ENCODE data around the gene CEP290. TPM values are rescaled to one million over a fixed set of nuclear protein-coding genes. Genes with fewer than 3 reads are reported as not detected.
A peak's percentile ranks its signal among the peaks of the same experiment; 100 is the strongest.
"Not testable (repeated sequence)": the region's sequence is repeated elsewhere in the genome, so short reads cannot be mapped to it uniquely, and the experiment has no call there.

Gene CEP290
- total and polyA plus RNA-seq, 7 experiments from 2014 or later, result 4.4 to 29.5 (median 15.1) TPM

- H3K4me3 Mint-ChIP-seq, result peak overlapping the region; percentile 92 to 99 (median 96)
- peaks cover 0 to 3% (median 0%) of the 10 kb centered on the region in 11 donors for H3K9me3 Mint-ChIP-seq
- H3K36me3 ChIP-seq (ENCODE audit: control insufficient read depth in 2 of 3, insufficient read depth in 3 of 3, low read length in 3 of 3), result peaks cover 0 to 4% (median 0%) of the 10 kb centered on the region in 3 experiments
- peak overlapping the region in 8 of 9 donors; percentile 34 to 98 (median 80) for H3K27ac Mint-ChIP-seq
- H3K27me3 Mint-ChIP-seq, result no peaks in the 10 kb centered on the region
- ChIA-PET POLR2A (interaction anchor here (0.6 to 2.7 kb wide), 2 partner anchors 106 to 1252 kb away, joined by 3 to 14 read pairs; partner anchors contain the start of genes CEP290 and TMTC3), CTCF (no interaction called here)
- ATAC-seq (no peak), DNase-seq (no peak)
- intact Hi-C loops (cut with micrococcal nuclease), result no loop called here
- H3K4me1 Mint-ChIP-seq, result peaks cover 22 to 73% (median 57%) of the 10 kb centered on the region in 7 donors
- H3K4me1 ChIP-seq (ENCODE audit: control insufficient read depth in 2 of 2, insufficient read depth in 2 of 2, low read length in 2 of 2), result peaks cover 14 to 19% of the 10 kb centered on the region in 2 donors
- no peak overlapping the region for H3K27ac ChIP-seq (ENCODE audit: low read depth, low read length)
- no peaks in the 10 kb centered on the region for H3K9me3 ChIP-seq (ENCODE audit: control insufficient read depth in 2 of 3, low read length in 3 of 3)
- H3K4me3 ChIP-seq (ENCODE audit: low read length), result peak overlapping the region; percentile 89
- no peaks in the 10 kb centered on the region for H3K27me3 ChIP-seq (ENCODE audit: control insufficient read depth in 2 of 2, insufficient read depth in 2 of 2, low read length in 2 of 2)
- peaks cover 0 to 9% (median 0%) of the 10 kb centered on the region in 5 donors for H3K36me3 Mint-ChIP-seq
Measured at GRCh38 chr12:88036353-88036965, 105.4 kb downstream of the CEP290 start.

DNA sequence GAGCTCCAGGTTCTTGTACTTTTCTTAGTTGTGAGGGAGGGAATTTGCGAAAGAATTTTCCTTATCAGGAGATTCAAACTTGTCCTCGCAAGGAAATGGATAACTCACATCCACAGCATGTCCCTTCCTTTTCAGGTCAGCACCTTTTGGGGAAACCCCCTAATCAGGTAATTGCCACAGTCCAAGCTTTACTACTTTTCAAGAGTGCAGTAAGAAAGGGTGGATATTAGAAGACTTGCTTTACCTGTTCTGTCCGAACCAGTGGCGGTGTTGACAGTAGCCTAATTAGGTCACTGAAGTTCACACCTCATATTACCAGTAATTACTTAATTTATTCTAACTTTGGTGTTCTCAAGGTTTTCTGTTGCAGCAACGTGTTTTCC, 106.0 kb downstream of the CEP290 start:
- H3K27ac ChIP-seq (ENCODE audit: low read depth, low read length), result peak overlapping the region; percentile 81
- ChIA-PET POLR2A (interaction anchor here (0.6 to 2.7 kb wide), 2 partner anchors 106 to 1253 kb away, joined by 3 to 14 read pairs; partner anchors contain the start of genes CEP290 and TMTC3), CTCF (no interaction called here)
- no peaks in the 10 kb centered on the region for H3K27me3 ChIP-seq (ENCODE audit: control insufficient read depth in 2 of 2, insufficient read depth in 2 of 2, low read length in 2 of 2)
- ATAC-seq (no peak), DNase-seq (peak in 1 of 9 donors; percentile 6)
- Mint-ChIP-seq H3K36me3 (peaks cover 0 to 6% (median 0%) of the 10 kb centered on the region in 5 donors), H3K4me3 (peak overlapping the region; percentile 92 to 99 (median 96)), H3K27me3 (no peaks in the 10 kb centered on the region), H3K27ac (peak overlapping the region; percentile 34 to 98 (median 92)), H3K4me1 (peaks cover 22 to 69% (median 54%) of the 10 kb centered on the region in 7 donors), H3K9me3 (peaks cover 0 to 3% (median 0%) of the 10 kb centered on the region in 11 donors)
- H3K4me3 ChIP-seq (ENCODE audit: low read length), result peak overlapping the region; percentile 89
- peaks cover 0 to 4% (median 0%) of the 10 kb centered on the region in 3 experiments for H3K36me3 ChIP-seq (ENCODE audit: control insufficient read depth in 2 of 3, insufficient read depth in 3 of 3, low read length in 3 of 3)
- no peaks in the 10 kb centered on the region for H3K9me3 ChIP-seq (ENCODE audit: control insufficient read depth in 2 of 3, low read length in 3 of 3)
- H3K4me1 ChIP-seq (ENCODE audit: control insufficient read depth in 2 of 2, insufficient read depth in 2 of 2, low read length in 2 of 2), result peaks cover 14 to 19% of the 10 kb centered on the region in 2 donors
- intact Hi-C loops (cut with micrococcal nuclease), result loop anchor here (1.0 kb wide), 3 partner anchors 106 to 1673 kb away; partner anchors contain the start of genes CEP290 (in 2 of the 2), POC1B (in 2 of the 2) and TMTC3 (in 2 of the 2)

- CTCF ChIA-PET, result interaction anchor here (0.7 kb wide), 2 partner anchors 1251 to 1697 kb away, joined by 3 to 5 read pairs; no protein-coding TSS in a partner anchor
Measured at GRCh38 chr12:88035271-88035906, 106.5 kb downstream of the CEP290 start.

GRCh38 chr12:88031161-88031560, 110.7 kb downstream of the CEP290 start:
- H3K36me3 ChIP-seq (ENCODE audit: control insufficient read depth in 2 of 3, insufficient read depth in 3 of 3, low read length in 3 of 3); H3K27ac Mint-ChIP-seq; H3K27me3 Mint-ChIP-seq; H3K4me3 ChIP-seq (ENCODE audit: low read length); DNase-seq; H3K9me3 Mint-ChIP-seq; H3K36me3 Mint-ChIP-seq; POLR2A ChIA-PET; H3K27me3 ChIP-seq (ENCODE audit: control insufficient read depth in 2 of 2, insufficient read depth in 2 of 2, low read length in 2 of 2); intact Hi-C loops (cut with micrococcal nuclease); H3K4me1 ChIP-seq (ENCODE audit: control insufficient read depth in 2 of 2, insufficient read depth in 2 of 2, low read length in 2 of 2); H3K27ac ChIP-seq (ENCODE audit: low read depth, low read length); ATAC-seq; CTCF ChIA-PET; H3K9me3 ChIP-seq (ENCODE audit: control insufficient read depth in 2 of 3, low read length in 3 of 3); H3K4me3 Mint-ChIP-seq: not testable (repeated sequence)
- peaks cover 0 to 23% (median 17%) of the 10 kb centered on the region in 7 donors for H3K4me1 Mint-ChIP-seq

More at GRCh38 chr12:88035271-88035906, 106.5 kb downstream of the CEP290 start:
- Histone ChIP-seq H3K36me3 (ENCODE audit: control insufficient read depth in 2 of 3, insufficient read depth in 3 of 3, low read length in 3 of 3) (peaks cover 0 to 4% (median 0%) of the 10 kb centered on the region in 3 experiments), H3K4me1 (ENCODE audit: control insufficient read depth in 2 of 2, insufficient read depth in 2 of 2, low read length in 2 of 2) (peaks cover 14 to 19% of the 10 kb centered on the region in 2 donors), H3K9me3 (ENCODE audit: control insufficient read depth in 2 of 3, low read length in 3 of 3) (no peaks in the 10 kb centered on the region), H3K4me3 (ENCODE audit: low read length) (peak overlapping the region; percentile 89), H3K27ac (ENCODE audit: low read depth, low read length) (peak overlapping the region; percentile 81), H3K27me3 (ENCODE audit: control insufficient read depth in 2 of 2, insufficient read depth in 2 of 2, low read length in 2 of 2) (no peaks in the 10 kb centered on the region)
- Mint-ChIP-seq H3K4me3 (peak overlapping the region; percentile 92 to 99 (median 96)), H3K9me3 (peaks cover 0 to 3% (median 0%) of the 10 kb centered on the region in 11 donors), H3K27me3 (no peaks in the 10 kb centered on the region), H3K27ac (peak overlapping the region; percentile 86 to 98 (median 92)), H3K4me1 (peaks cover 22 to 64% (median 53%) of the 10 kb centered on the region in 7 donors), H3K36me3 (peaks cover 0 to 5% (median 0%) of the 10 kb centered on the region in 5 donors)
- DNase-seq (peak; percentile 75 to 89 (median 85)), ATAC-seq (peak; percentile 99)
- intact Hi-C loops (cut with micrococcal nuclease), result loop anchor here (1.0 kb wide), 3 partner anchors 107 to 1674 kb away; partner anchors contain the start of genes CEP290 (in 2 of the 2), POC1B (in 2 of the 2) and TMTC3 (in 2 of the 2)
- POLR2A ChIA-PET, result interaction anchor here (0.6 to 2.7 kb wide), 3 partner anchors 107 to 1253 kb away, joined by 3 to 14 read pairs (median 3); partner anchors contain the start of genes CEP290 and TMTC3

GRCh38 chr12:88029093-88029665, 112.7 kb downstream of the CEP290 start, which contains the start of gene C12orf50:
Gene C12orf50 (minus strand): TSS chr12:88029401. CDS start chr12:88026962, 2,439 bp downstream.
- DNase-seq, result no peak
- ChIA-PET POLR2A (no interaction called here), CTCF (no interaction called here)
- no peaks in the 10 kb centered on the region for H3K36me3 Mint-ChIP-seq
- Histone ChIP-seq H3K27ac (ENCODE audit: low read depth, low read length) (no peak within 1 kb of the TSS), H3K4me3 (ENCODE audit: low read length) (no peak within 1 kb of the TSS), H3K9me3 (ENCODE audit: control insufficient read depth in 2 of 3, low read length in 3 of 3) (no peaks in the 10 kb centered on the region), H3K4me1 (ENCODE audit: control insufficient read depth in 2 of 2, insufficient read depth in 2 of 2, low read length in 2 of 2) (no peaks in the 10 kb centered on the region), H3K36me3 (ENCODE audit: control insufficient read depth in 2 of 3, insufficient read depth in 3 of 3, low read length in 3 of 3) (no peaks in the 10 kb centered on the region), H3K27me3 (ENCODE audit: control insufficient read depth in 2 of 2, insufficient read depth in 2 of 2, low read length in 2 of 2) (no peaks in the 10 kb centered on the region)
- peaks cover 0 to 3% (median 0%) of the 10 kb centered on the region in 11 donors for H3K9me3 Mint-ChIP-seq
- H3K4me1 Mint-ChIP-seq, result peaks cover 0 to 6% (median 5%) of the 10 kb centered on the region in 7 donors
- no peak within 1 kb of the TSS for H3K27ac Mint-ChIP-seq
- H3K27me3 Mint-ChIP-seq, result peaks cover 0 to 11% (median 0%) of the 10 kb centered on the region in 5 donors
- intact Hi-C loops (cut with micrococcal nuclease), result no loop called here
- no peak for ATAC-seq
- H3K4me3 Mint-ChIP-seq, result no peak within 1 kb of the TSS

- DNase-seq, result no peak
- H3K9me3 ChIP-seq (ENCODE audit: control insufficient read depth in 2 of 3, low read length in 3 of 3), result no peaks in the 10 kb centered on the region
- H3K27me3 ChIP-seq (ENCODE audit: control insufficient read depth in 2 of 2, insufficient read depth in 2 of 2, low read length in 2 of 2), result no peaks in the 10 kb centered on the region
- H3K27me3 Mint-ChIP-seq, result peaks cover 0 to 14% (median 0%) of the 10 kb centered on the region in 5 donors
- H3K9me3 Mint-ChIP-seq, result no peaks in the 10 kb centered on the region
- no peaks in the 10 kb centered on the region for H3K36me3 Mint-ChIP-seq
- H3K4me3 ChIP-seq (ENCODE audit: low read length), result no peak overlapping the region
- H3K4me1 ChIP-seq (ENCODE audit: control insufficient read depth in 2 of 2, insufficient read depth in 2 of 2, low read length in 2 of 2), result no peaks in the 10 kb centered on the region
- no peak for ATAC-seq
- CTCF ChIA-PET, result no interaction called here
- no peaks in the 10 kb centered on the region for H3K36me3 ChIP-seq (ENCODE audit: control insufficient read depth in 2 of 3, insufficient read depth in 3 of 3, low read length in 3 of 3)
- intact Hi-C loops (cut with micrococcal nuclease), result no loop called here
- POLR2A ChIA-PET, result no interaction called here
- H3K4me1 Mint-ChIP-seq, result no peaks in the 10 kb centered on the region
- no peak overlapping the region for H3K27ac Mint-ChIP-seq
- no peak overlapping the region for H3K4me3 Mint-ChIP-seq
- no peak overlapping the region for H3K27ac ChIP-seq (ENCODE audit: low read depth, low read length)
Measured at GRCh38 chr12:88026196-88026595, 115.7 kb downstream of the CEP290 start.

All from naive thymus-derived CD4-positive, alpha-beta T cell (primary cell).